Measurements from ENCODE around the gene IQCK.

IQCK gene

DNA sequence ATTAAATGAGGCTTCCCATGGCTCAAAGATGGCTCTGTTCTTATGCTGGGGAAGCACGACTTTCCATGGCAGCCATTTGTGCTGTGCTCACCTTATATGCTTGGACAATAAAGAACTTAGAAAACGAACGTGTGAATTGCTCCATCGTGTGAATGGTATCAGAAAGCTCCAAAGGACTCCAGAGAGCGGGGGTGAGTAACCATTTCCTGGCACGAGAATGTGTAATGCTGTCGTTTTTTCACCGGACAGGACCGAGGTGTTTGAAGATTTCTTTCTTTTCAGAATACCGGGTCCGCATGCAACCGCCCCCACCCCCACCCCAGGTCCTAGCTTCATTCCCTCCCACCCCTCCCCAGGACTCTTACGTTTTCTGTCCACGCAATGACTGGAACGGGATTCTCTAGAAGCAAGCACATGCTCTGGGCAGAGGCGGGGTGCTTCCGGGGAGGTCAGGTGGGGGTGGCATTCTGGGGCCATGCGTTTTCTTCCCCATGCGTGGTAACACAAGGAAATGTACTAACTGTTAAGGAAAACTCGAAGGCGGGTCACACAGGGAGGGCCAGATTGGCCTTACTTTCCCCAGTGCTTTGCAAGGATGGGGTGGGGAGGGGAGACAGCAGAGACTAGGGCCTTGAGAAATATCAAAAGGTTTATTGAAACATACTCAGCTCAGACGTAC lies 140.4 kb downstream of the IQCK start:
- DNase-seq (ENCODE audit: low read depth in 2 of 2, low spot score in 1 of 2): no peak

DNA sequence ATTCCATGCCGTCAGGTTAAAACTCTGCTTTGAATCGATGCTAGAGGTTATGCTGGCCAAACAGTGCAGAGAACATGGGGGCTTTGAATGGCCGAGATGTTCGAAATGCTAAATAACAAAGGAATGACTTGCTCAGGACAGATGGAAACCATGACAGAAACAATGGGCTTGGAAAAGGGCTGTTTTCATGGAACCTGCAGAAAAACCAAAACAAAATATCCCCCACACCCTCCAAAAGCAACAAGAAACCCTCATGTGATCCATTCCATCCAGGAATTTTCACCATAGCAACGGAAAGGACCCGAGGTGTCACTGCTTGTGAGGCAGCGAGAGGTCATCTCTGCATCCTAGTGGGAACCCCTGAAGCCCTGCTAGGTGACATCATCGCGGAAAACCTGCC lies 141.1 kb downstream of the IQCK start:
- DNase-seq (ENCODE audit: low read depth in 2 of 2, low spot score in 1 of 2): no peak

DNA sequence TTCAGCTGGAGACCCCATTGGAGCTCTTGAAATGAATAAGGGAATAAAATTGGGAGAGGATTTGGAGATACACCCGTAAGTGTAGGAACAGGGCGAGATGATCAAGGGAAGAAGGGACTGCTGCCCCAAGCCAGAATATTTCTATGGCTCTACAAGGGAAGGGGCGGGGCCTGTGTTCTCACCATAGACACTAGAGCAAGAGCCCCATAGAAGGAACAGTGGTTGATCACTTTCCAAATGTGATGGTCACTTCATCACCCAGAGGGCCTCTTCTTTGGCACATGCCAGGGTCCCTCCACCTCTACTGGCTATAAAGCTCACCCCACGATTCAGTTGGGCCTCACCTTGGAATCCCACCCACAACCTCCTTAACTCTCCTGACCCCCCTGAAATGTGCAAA lies 141.5 kb downstream of the IQCK start:
- DNase-seq (ENCODE audit: low read depth in 2 of 2, low spot score in 1 of 2): no peak

GRCh38 chr16:19860166-19861041 lies 142.3 kb downstream of the IQCK start:
- DNase-seq (ENCODE audit: low read depth in 2 of 2, low spot score in 1 of 2): no peak

GRCh38 chr16:19861133-19861532 lies 143.1 kb downstream of the IQCK start:
- no peak for DNase-seq (ENCODE audit: low read depth in 2 of 2, low spot score in 1 of 2)

- no peak for DNase-seq (ENCODE audit: low read depth in 2 of 2, low spot score in 1 of 2)
These were observed 143.8 kb downstream of the IQCK start for GRCh38 chr16:19861811-19862327.

GRCh38 chr16:19863990-19864389 lies 145.9 kb downstream of the IQCK start:
- no peak for DNase-seq (ENCODE audit: low read depth in 2 of 2, low spot score in 1 of 2)

DNA sequence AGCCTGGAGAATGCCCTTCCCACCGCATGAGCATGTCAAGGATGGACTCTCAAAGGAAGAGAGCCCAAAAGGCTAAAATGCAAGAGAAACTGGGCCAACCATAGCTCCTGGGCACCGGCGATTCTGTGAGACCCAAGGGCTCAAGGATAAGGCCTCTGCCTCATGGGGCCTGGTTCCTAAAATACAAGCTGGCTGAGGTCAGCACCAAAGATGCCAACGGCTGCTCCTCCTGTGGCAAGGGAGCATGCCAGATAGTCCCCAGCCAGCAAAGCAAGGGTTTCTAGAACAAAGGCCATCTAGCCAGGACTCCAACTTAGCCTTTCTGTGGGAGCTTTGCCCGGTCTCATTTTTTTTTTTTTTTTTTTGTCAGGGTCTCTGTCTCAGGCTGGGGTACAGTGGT lies 146.5 kb downstream of the IQCK start:
- no peak for DNase-seq (ENCODE audit: low read depth in 2 of 2, low spot score in 1 of 2)

GRCh38 chr16:19868421-19868820 lies 150.3 kb downstream of the IQCK start:
- no peak for DNase-seq (ENCODE audit: low read depth in 2 of 2, low spot score in 1 of 2)

GRCh38 chr16:19871721-19872120 lies 153.7 kb downstream of the IQCK start:
- DNase-seq (ENCODE audit: low read depth in 2 of 2, low spot score in 1 of 2): no peak

- DNase-seq (ENCODE audit: low read depth in 2 of 2, low spot score in 1 of 2): no peak
These were observed 154.2 kb downstream of the IQCK start for GRCh38 chr16:19872179-19872863.

DNA sequence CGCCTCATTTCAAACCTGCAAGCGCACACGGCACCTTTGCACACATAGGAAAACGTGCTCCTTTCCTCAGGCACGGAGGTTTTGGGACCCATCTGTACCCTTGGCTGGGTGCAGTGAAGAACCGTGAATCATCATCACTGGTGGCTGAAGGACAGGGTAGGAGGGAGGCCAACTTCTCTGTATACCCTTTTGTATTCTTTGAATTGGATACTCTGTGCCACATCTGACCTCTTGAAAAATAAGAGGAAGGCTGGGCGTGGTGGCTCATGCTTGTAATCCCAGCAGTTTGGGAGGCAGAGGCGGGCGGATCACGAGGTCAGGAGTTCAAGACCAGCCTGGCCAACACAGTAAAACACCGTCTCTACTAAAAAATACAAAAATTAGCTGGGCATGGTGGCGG lies 154.9 kb downstream of the IQCK start:
- DNase-seq (ENCODE audit: low read depth in 2 of 2, low spot score in 1 of 2): no peak

DNA sequence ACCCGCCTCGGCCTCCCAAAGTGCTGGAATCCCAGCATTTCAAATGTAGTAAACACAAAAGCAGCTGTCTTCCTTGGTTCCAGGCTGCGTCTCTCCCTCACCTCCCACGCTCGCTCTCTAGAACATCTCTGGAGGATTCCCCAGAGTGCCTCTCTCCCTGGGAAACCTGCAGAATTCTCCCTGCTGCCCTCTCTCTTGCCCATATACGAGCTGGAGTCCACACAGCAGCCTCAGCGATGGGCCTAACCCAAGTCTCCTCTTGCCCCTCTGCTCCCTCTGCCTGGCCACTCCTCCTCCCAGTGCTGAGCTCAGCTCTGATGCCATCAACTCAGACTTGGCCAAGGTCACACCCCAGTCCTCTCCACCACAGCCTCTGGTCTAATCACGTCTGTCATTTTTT lies 156.0 kb downstream of the IQCK start:
- DNase-seq (ENCODE audit: low read depth in 2 of 2, low spot score in 1 of 2): no peak

DNA sequence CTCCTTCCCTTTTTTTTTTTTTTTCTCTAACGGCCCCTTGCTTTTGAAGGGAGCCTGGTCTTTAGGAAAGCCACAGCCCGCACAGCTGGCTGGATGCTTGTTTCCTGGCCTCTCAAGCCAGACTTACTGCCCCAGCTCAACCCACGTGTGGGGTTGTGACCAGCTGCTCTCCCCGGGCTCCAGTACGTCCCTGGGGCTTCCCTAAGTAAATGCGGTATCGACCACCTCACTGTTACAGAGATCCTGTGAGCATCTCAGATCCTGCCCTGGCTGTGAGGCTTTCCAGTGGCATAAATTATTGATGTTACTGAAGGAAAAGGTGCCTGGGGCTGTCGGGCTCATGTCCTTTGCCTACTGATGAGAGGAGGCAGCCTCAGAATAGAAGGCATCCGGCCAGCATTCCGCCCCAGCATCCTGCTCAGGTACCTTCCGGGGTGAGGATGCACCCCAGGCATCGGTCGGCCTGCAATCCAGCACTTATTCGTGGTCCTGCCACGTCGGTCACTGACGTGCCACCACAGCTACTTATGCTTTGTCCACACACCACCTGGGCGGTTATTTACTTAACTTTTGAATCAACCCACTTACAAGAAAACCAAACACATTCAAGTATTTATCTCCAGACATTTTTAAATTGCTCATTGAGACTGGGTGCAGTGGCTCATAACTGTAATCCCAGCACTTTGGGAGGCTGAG lies 156.9 kb downstream of the IQCK start:
- no peak for DNase-seq (ENCODE audit: low read depth in 2 of 2, low spot score in 1 of 2)

DNA sequence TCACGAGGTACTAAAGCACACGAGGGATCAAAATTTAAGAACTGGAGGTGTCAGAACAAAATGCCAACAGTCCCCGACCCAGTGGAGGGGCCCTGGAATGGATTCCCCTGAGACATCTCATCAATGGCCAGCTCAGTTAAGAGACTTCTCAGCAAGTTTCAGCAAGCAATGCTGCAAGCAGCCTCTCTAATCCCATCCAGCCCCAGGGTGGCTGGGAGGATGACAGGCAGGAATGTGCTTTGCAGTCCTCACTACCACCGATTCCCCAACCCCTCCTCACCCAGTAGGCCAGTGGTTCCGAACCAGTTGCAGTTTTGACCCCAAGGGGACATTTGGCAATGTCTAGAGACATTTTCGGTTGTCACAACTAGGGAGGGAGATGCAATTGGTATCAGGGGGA lies 157.8 kb downstream of the IQCK start:
- DNase-seq (ENCODE audit: low read depth in 2 of 2, low spot score in 1 of 2): no peak

DNA sequence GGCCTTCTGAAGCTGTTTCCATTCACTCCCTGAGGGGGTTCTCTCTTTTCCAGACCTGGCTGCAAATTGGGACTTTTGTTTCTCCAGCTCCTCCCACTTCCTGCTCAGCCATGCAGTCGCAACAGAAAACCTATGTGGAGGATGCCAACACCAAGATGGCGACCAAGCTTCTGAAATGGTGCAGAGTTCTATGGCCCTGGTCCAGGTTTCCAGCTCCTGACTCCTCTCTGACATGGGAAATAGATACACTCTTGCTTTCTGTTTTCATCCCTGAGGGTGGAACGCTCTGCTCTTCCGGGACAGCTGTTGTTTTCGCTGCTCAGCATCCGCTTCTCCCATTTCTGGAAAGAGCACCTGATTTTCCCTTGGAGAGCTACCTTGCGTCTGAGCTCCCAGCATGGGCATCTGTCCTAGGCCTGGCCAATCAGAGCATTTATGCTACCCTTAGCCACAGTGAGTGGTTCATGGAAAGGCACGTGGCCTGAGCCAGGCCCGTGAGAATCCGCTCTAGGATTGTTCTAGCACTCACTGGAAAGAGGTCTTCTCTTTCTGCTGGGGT lies 158.5 kb downstream of the IQCK start:
- DNase-seq (ENCODE audit: low read depth in 2 of 2, low spot score in 1 of 2): no peak

GRCh38 chr16:19878757-19879156 lies 160.7 kb downstream of the IQCK start:
- no peak for DNase-seq (ENCODE audit: low read depth in 2 of 2, low spot score in 1 of 2)

- no peak for DNase-seq (ENCODE audit: low read depth in 2 of 2, low spot score in 1 of 2)
These were observed 161.2 kb downstream of the IQCK start for GRCh38 chr16:19879241-19879792.

DNA sequence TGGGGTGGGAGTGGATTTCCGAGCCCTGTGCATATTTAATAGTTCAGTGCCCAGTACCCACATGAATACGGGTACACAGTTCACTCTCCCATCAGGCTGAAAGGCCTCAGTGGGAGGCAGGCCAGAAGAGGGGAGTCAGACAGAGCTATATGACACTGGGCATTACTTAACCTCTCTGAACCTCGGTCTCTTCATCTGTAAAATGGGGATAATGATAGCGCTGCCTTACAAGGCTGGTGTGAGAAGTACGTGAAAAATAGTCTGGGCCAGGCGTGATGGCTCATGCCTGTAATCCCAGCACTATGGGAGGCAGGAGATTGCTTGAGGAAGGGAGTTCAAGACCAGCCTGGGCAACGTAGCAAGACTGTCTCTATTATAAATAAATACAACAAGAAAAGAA lies 163.0 kb downstream of the IQCK start:
- DNase-seq (ENCODE audit: low read depth in 2 of 2, low spot score in 1 of 2): no peak

DNA sequence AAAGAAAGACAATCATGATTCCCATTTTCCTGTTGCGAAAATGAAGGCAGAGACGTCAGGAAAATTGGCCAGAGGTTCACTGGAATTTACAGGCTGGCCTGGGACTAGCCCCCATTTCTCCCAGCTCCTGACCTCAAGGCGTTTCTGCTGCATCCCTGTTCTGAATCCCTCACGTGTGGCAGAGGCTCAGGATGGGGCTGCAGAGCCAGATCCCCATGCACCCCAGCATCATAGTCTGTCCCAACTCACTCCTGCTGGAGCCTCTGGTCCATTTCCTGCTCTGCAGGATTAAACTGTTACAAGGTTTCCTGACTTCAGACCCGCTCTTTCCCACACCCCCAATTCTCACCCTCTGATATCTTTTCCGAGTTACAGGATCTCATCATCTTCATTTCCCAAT lies 163.7 kb downstream of the IQCK start:
- no peak for DNase-seq (ENCODE audit: low read depth in 2 of 2, low spot score in 1 of 2)

- DNase-seq (ENCODE audit: low read depth in 2 of 2, low spot score in 1 of 2): no peak
These were observed 164.1 kb downstream of the IQCK start for GRCh38 chr16:19882186-19882585.

Data from stimulated activated CD8-positive, alpha-beta memory T cell treated with anti-CD3 and anti-CD28 coated beads, Interleukin-4, amount 100 ng/mL, for 4 hours (primary cell).